GM18867 (cell line): ENCODE data around the gene RAB4B.
"Not testable (repeated sequence)": the region's sequence is repeated elsewhere in the genome, so short reads cannot be mapped to it uniquely, and the experiment has no call there.

Source experiments
- ATAC-seq: cut with Tn5 transposase; IDR thresholded peaks from one replicate; pipeline ENCODE4 v1.9.1; 2021; ENCODE audit warnings: mild to moderate bottlenecking, moderate library complexity; ENCODE audit not compliant: unreplicated experiment

The RAB4B gene

GRCh38 chr19:40815223-40815622 lies 37.2 kb downstream of the RAB4B start:
- ATAC-seq: no peak

- not testable (repeated sequence) for ATAC-seq
Measured at GRCh38 chr19:40818480-40819399, 40.7 kb downstream of the RAB4B start.

GRCh38 chr19:40819479-40820234 lies 41.6 kb downstream of the RAB4B start:
- not testable (repeated sequence) for ATAC-seq

- no peak for ATAC-seq
Measured at GRCh38 chr19:40822161-40822560, 44.1 kb downstream of the RAB4B start.

- not testable (repeated sequence) for ATAC-seq
Measured at GRCh38 chr19:40822704-40823553, 44.9 kb downstream of the RAB4B start.

- not testable (repeated sequence) for ATAC-seq
Measured at GRCh38 chr19:40824916-40825315, 46.9 kb downstream of the RAB4B start.

- ATAC-seq: not testable (repeated sequence)
Measured at GRCh38 chr19:40825460-40826095, 47.5 kb downstream of the RAB4B start.

GRCh38 chr19:40826312-40826698 lies 48.3 kb downstream of the RAB4B start:
- not testable (repeated sequence) for ATAC-seq

- ATAC-seq: not testable (repeated sequence)
Measured at GRCh38 chr19:40826699-40827385, 48.8 kb downstream of the RAB4B start.

- ATAC-seq: no peak
Measured at GRCh38 chr19:40827386-40828247, 49.6 kb downstream of the RAB4B start.

GRCh38 chr19:40829205-40829604 lies 51.2 kb downstream of the RAB4B start:
- ATAC-seq: no peak

- ATAC-seq: not testable (repeated sequence)
Measured at GRCh38 chr19:40830741-40831140, 52.7 kb downstream of the RAB4B start.

- no peak for ATAC-seq
Measured at GRCh38 chr19:40831502-40832430, 53.7 kb downstream of the RAB4B start.

- ATAC-seq: not testable (repeated sequence)
Measured at GRCh38 chr19:40832431-40832790, 54.4 kb downstream of the RAB4B start.

- not testable (repeated sequence) for ATAC-seq
Measured at GRCh38 chr19:40833728-40834533, 55.9 kb downstream of the RAB4B start.

GRCh38 chr19:40836754-40837429 lies 58.8 kb downstream of the RAB4B start:
- no peak for ATAC-seq
